Esophagus squamous epithelium (tissue), 4 donors: ENCODE measurements around the gene ERN1.

Source experiments
- POLR2A ChIP-seq, 4 donors: fragments of 450-650 bp; IDR thresholded peaks; one replicate each; pipeline ENCODE4 v1.6.1; 2017; ENCODE audit warnings: antibody characterized with exemption in 4 of 4, mild to moderate bottlenecking in 4 of 4, moderate library complexity in 3 of 4
- TF ChIP-seq, protein P1 (sequence below), 6 experiments: fragments of 450-650 bp in 4 of 6; fragments of 200-600 bp in 2 of 6; sonication (generic) in 2 of 6; IDR thresholded peaks; one replicate each; pipeline ENCODE4 v1.5.1; 2016 to 2019; ENCODE audit warnings: antibody characterized with exemption in 6 of 6, mild to moderate bottlenecking in 4 of 6, moderate library complexity in 4 of 6

DNA sequence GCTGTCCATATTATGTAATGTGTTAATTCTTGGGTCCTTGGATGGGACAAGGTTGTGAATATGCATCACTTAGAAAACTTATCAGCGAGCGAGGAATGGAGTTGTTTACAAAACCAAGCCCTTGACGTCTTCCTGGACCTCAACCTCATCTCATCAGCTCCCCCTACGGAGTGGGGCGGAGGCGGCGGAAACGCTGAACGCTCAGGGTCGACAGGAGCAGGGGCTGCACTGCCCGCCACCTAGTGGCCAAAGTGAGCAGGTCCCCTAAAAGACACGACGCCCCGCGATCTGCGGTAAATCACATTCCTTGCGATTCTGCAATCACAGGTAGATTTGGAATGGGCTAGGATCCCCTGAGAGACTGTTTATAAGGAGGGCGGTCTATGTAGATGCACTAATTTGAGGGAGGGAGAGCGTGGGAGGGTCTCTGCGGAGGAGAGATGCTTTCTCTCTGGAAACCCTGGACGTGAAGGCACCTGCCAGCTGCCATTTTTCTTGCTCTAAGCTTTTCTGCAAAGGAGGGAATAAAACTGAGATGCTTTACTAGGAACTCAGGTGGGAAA lies 104.1 kb downstream of the ERN1 start:
- TF ChIP-seq, protein P1, sequence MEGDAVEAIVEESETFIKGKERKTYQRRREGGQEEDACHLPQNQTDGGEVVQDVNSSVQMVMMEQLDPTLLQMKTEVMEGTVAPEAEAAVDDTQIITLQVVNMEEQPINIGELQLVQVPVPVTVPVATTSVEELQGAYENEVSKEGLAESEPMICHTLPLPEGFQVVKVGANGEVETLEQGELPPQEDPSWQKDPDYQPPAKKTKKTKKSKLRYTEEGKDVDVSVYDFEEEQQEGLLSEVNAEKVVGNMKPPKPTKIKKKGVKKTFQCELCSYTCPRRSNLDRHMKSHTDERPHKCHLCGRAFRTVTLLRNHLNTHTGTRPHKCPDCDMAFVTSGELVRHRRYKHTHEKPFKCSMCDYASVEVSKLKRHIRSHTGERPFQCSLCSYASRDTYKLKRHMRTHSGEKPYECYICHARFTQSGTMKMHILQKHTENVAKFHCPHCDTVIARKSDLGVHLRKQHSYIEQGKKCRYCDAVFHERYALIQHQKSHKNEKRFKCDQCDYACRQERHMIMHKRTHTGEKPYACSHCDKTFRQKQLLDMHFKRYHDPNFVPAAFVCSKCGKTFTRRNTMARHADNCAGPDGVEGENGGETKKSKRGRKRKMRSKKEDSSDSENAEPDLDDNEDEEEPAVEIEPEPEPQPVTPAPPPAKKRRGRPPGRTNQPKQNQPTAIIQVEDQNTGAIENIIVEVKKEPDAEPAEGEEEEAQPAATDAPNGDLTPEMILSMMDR (IDR thresholded peaks at IDR 0.05), result peak; percentile 86 to 98 (median 90)
- TF ChIP-seq POLR2A (IDR thresholded peaks at IDR 0.05), result no peak
